Kidney (tissue), 14 donors: ENCODE results near the gene ATAD3A. TPM values are rescaled to one million over a fixed set of nuclear protein-coding genes. Genes with fewer than 3 reads are reported as not detected.
"Not testable (repeated sequence)": the region's sequence is repeated elsewhere in the genome, so short reads cannot be mapped to it uniquely, and the experiment has no call there.

Source experiments
- DNase-seq, 5 donors: peaks; one replicate each; pipeline ENCODE4 v3.0.0-alpha.2; 2013 to 2020
- FAIRE-seq: peaks from 2 replicates; lab custom pipeline; 2012; peaks lifted over from hg19 to GRCh38; lab: Jason Lieb, UNC
- H3K27ac ChIP-seq, 2 donors: one replicate each; pipeline ENCODE4 v1.7.0; 2013; ENCODE audit warnings: low read depth in 2 of 2, low read length in 2 of 2, inconsistent platforms in 1 of 2
- H3K27me3 ChIP-seq: one replicate; pipeline ENCODE4 v1.7.1; 2013; ENCODE audit warnings: low read length, inconsistent platforms; ENCODE audit not compliant: control insufficient read depth, insufficient read depth
- H3K36me3 ChIP-seq, 3 donors: one replicate each; pipeline versions ENCODE4 v1.7.0 to v1.7.1; 2013; ENCODE audit warnings: low read length in 3 of 3, control low read depth in 1 of 3, inconsistent platforms in 1 of 3; ENCODE audit not compliant: insufficient read depth in 3 of 3, control insufficient read depth in 2 of 3
- H3K4me1 ChIP-seq, 3 donors: one replicate each; pipeline versions ENCODE4 v1.7.0 to v1.7.1; 2013; ENCODE audit warnings: low read length in 3 of 3, inconsistent platforms in 1 of 3, low read depth in 1 of 3; ENCODE audit not compliant: control insufficient read depth in 2 of 3, insufficient read depth in 2 of 3
- H3K4me3 ChIP-seq, 3 donors: one replicate each; pipeline versions ENCODE4 v1.7.0 to v1.8.1; 2013; ENCODE audit warnings: low read length in 3 of 3, control low read depth in 1 of 3, inconsistent platforms in 1 of 3
- H3K9ac ChIP-seq, 3 donors: one replicate each; pipeline versions ENCODE4 v1.7.0 to v1.7.1; 2013; ENCODE audit warnings: low read length in 3 of 3, control low read depth in 1 of 3, inconsistent platforms in 1 of 3
- H3K9me3 ChIP-seq, 3 donors: one replicate each; pipeline versions ENCODE4 v1.7.0 to v1.7.1; 2013; ENCODE audit warnings: low read length in 3 of 3, control low read depth in 1 of 3, inconsistent platforms in 1 of 3; ENCODE audit not compliant: control insufficient read depth in 2 of 3, insufficient read depth in 1 of 3
- CTCF ChIP-seq: IDR thresholded peaks from 3 replicates; pipeline ENCODE4 v1.5.1; 2012; ENCODE audit warnings: mild to moderate bottlenecking, moderate library complexity, borderline replicate concordance; ENCODE audit not compliant: insufficient read depth; ENCODE audit errors: extremely low read depth
- intact Hi-C: fragments of 100-400 bp; cut with DNase I; formaldehyde crosslinking; loops from one replicate; pipeline ENCODE4 v1.11.1; 2022
- polyA plus RNA-seq: library from polyadenylated mRNA; stranded (reverse); fragments of 350-450 nt; fragmentation: Illumina TruSeq; extraction: RNeasy Lipid Tissue Mini Kit (QIAGEN cat#74804); gene quantifications from one replicate; pipeline ENCODE4 v1.2.3, GENCODE V29; 2014; ENCODE audit warnings: low read depth, low replicate concordance; ENCODE audit not compliant: insufficient read depth
- total RNA-seq: library from RNA; stranded (reverse); fragmentation: NEBNext Ultra II Directional; extraction: Animal tissue kit (Norgen Biotek cat#: 25700); gene quantifications from one replicate; pipeline ENCODE4 v1.2.1, GENCODE V29; 2021
- donor health status: control.
- donor health status: control.
- donor health status: control.
- donor health status: control.
- donor health status: control.
- donor health status: DM: yes; HTN: yes; CAD: no.
- donor health status: Normal renal cell carcinoma (clear cell type).

Gene ATAD3A
- total and polyA plus RNA-seq, 2 donors from 2014 or later = 17.5 to 19.1 TPM

GRCh38 chr1:1507305-1507704, 4.7 kb upstream of the ATAD3A start:
- Histone ChIP-seq H3K9ac (no peak overlapping the region), H3K9me3 (no peaks in the 10 kb centered on the region), H3K4me1 (peaks cover 3 to 10% (median 3%) of the 10 kb centered on the region in 3 donors), H3K4me3 (no peak overlapping the region), H3K36me3 (no peaks in the 10 kb centered on the region), H3K27ac (no peak overlapping the region), H3K27me3 (no peaks in the 10 kb centered on the region)
- DNase-seq (no peak), FAIRE-seq (no peak)
- intact Hi-C loops = no loop called here
- TF ChIP-seq CTCF = no peak

- DNase-seq = not testable (repeated sequence)
Observed at GRCh38 chr1:1508775-1509464, 3.0 kb upstream of the ATAD3A start.

GRCh38 chr1:1509465-1509850, 2.5 kb upstream of the ATAD3A start:
- H3K9ac ChIP-seq, intact Hi-C loops, H3K9me3 ChIP-seq, H3K4me3 ChIP-seq, H3K27me3 ChIP-seq, H3K36me3 ChIP-seq, FAIRE-seq, H3K27ac ChIP-seq, DNase-seq: not testable (repeated sequence)
- peaks cover 3 to 10% (median 3%) of the 10 kb centered on the region in 3 donors for H3K4me1 ChIP-seq

More at GRCh38 chr1:1508775-1509464, 3.0 kb upstream of the ATAD3A start:
- H3K9ac ChIP-seq, intact Hi-C loops, H3K27ac ChIP-seq, H3K36me3 ChIP-seq, H3K27me3 ChIP-seq, FAIRE-seq, H3K4me3 ChIP-seq, H3K9me3 ChIP-seq: not testable (repeated sequence)
- peaks cover 3 to 10% (median 3%) of the 10 kb centered on the region in 3 donors for H3K4me1 ChIP-seq

- intact Hi-C loops = no loop called here
Observed at GRCh38 chr1:1510912-1511532, 940 bp upstream of the ATAD3A start.

GRCh38 chr1:1512425-1512824, 463 bp downstream of the ATAD3A start:
- DNase-seq, FAIRE-seq: not testable (repeated sequence)

More at GRCh38 chr1:1510912-1511532, 940 bp upstream of the ATAD3A start:
- FAIRE-seq (no peak), DNase-seq (peak in 4 of 5 donors; percentile 33 to 70 (median 41))
- Histone ChIP-seq H3K9ac (peak overlapping the region; percentile 55 to 73 (median 69)), H3K27me3 (no peaks in the 10 kb centered on the region), H3K4me3 (peak overlapping the region; percentile 66 to 79 (median 78)), H3K4me1 (peaks cover 0 to 4% (median 3%) of the 10 kb centered on the region in 3 donors), H3K27ac (peak overlapping the region in 1 of 2 donors; percentile 88), H3K9me3 (no peaks in the 10 kb centered on the region), H3K36me3 (peaks cover 0 to 2% (median 0%) of the 10 kb centered on the region in 3 donors)
- no peak for TF ChIP-seq CTCF

GRCh38 chr1:1513675-1514074, 1.7 kb downstream of the ATAD3A start:
- H3K27ac ChIP-seq, H3K27me3 ChIP-seq, DNase-seq, FAIRE-seq, H3K9me3 ChIP-seq, intact Hi-C loops, H3K9ac ChIP-seq, H3K4me1 ChIP-seq, H3K36me3 ChIP-seq, H3K4me3 ChIP-seq: not testable (repeated sequence)

More at GRCh38 chr1:1512425-1512824, 463 bp downstream of the ATAD3A start:
- H3K4me1 ChIP-seq, H3K9me3 ChIP-seq, H3K27ac ChIP-seq, intact Hi-C loops, H3K27me3 ChIP-seq, H3K36me3 ChIP-seq, H3K9ac ChIP-seq: not testable (repeated sequence)
- peak overlapping the region in 2 of 3 donors; percentile 26 to 37 for H3K4me3 ChIP-seq
